ENCODE results near the gene GNAQ. TPM values are rescaled to one million over a fixed set of nuclear protein-coding genes. Genes with fewer than 3 reads are reported as not detected.

The GNAQ gene
- total and polyA plus RNA-seq, 2 of the 13 experiments (the other 11 are each of a cell fraction or from before 2014, with no cell fraction given) = 16.5 to 17.7 TPM

DNA sequence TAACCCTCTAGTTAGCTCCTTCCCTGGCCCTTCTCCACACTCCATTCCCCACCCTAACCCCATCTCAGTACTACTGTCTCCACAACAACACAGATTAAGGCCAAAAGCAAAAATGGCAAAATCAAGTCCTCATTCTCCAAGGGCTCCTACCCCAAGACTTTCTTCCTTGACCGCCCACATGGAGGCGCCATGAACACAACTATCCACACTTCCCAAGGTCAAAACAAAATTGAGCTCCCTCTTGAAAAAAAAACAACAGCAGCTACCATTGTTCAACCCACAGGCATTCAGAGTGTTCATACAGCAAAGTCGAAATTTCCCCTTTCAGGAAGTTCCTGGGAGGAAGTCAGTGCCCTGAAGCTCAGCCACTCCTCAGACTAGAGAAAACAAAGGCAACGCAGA is 54.4 kb downstream of the GNAQ start (continued):
- TF ChIP-seq, protein P1, sequence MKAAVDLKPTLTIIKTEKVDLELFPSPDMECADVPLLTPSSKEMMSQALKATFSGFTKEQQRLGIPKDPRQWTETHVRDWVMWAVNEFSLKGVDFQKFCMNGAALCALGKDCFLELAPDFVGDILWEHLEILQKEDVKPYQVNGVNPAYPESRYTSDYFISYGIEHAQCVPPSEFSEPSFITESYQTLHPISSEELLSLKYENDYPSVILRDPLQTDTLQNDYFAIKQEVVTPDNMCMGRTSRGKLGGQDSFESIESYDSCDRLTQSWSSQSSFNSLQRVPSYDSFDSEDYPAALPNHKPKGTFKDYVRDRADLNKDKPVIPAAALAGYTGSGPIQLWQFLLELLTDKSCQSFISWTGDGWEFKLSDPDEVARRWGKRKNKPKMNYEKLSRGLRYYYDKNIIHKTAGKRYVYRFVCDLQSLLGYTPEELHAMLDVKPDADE (CRISPR knock-in tag; IDR thresholded peaks at IDR 0.05) = no peak
- TF ChIP-seq GATAD2A (CRISPR knock-in tag; IDR thresholded peaks at IDR 0.05) (0 out of 2 replicates have a peak, but pooled peaks have one; percentile 22), ZSCAN29 (CRISPR knock-in tag; conservative IDR thresholded peaks at IDR 0.05) (no peak), ELF1 (CRISPR knock-in tag; IDR thresholded peaks at IDR 0.05) (peak; percentile 54), NFIB (CRISPR knock-in tag; IDR thresholded peaks at IDR 0.05; ENCODE audit: borderline replicate concordance) (no peak), KDM5B (CRISPR knock-in tag; IDR thresholded peaks at IDR 0.05; ENCODE audit: borderline replicate concordance) (no peak), PCBP1 (IDR thresholded peaks at IDR 0.05; ENCODE audit: borderline replicate concordance, low read depth, low read length) (no peak), RAD21 (CRISPR knock-in tag; IDR thresholded peaks at IDR 0.05) (peak; percentile 75)
- TF ChIP-seq, protein P2, sequence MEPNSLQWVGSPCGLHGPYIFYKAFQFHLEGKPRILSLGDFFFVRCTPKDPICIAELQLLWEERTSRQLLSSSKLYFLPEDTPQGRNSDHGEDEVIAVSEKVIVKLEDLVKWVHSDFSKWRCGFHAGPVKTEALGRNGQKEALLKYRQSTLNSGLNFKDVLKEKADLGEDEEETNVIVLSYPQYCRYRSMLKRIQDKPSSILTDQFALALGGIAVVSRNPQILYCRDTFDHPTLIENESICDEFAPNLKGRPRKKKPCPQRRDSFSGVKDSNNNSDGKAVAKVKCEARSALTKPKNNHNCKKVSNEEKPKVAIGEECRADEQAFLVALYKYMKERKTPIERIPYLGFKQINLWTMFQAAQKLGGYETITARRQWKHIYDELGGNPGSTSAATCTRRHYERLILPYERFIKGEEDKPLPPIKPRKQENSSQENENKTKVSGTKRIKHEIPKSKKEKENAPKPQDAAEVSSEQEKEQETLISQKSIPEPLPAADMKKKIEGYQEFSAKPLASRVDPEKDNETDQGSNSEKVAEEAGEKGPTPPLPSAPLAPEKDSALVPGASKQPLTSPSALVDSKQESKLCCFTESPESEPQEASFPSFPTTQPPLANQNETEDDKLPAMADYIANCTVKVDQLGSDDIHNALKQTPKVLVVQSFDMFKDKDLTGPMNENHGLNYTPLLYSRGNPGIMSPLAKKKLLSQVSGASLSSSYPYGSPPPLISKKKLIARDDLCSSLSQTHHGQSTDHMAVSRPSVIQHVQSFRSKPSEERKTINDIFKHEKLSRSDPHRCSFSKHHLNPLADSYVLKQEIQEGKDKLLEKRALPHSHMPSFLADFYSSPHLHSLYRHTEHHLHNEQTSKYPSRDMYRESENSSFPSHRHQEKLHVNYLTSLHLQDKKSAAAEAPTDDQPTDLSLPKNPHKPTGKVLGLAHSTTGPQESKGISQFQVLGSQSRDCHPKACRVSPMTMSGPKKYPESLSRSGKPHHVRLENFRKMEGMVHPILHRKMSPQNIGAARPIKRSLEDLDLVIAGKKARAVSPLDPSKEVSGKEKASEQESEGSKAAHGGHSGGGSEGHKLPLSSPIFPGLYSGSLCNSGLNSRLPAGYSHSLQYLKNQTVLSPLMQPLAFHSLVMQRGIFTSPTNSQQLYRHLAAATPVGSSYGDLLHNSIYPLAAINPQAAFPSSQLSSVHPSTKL (CRISPR knock-in tag; IDR thresholded peaks at IDR 0.05) = peak; percentile 38; the same call in 1 of the 2 replicates
- TF ChIP-seq, protein P3, sequence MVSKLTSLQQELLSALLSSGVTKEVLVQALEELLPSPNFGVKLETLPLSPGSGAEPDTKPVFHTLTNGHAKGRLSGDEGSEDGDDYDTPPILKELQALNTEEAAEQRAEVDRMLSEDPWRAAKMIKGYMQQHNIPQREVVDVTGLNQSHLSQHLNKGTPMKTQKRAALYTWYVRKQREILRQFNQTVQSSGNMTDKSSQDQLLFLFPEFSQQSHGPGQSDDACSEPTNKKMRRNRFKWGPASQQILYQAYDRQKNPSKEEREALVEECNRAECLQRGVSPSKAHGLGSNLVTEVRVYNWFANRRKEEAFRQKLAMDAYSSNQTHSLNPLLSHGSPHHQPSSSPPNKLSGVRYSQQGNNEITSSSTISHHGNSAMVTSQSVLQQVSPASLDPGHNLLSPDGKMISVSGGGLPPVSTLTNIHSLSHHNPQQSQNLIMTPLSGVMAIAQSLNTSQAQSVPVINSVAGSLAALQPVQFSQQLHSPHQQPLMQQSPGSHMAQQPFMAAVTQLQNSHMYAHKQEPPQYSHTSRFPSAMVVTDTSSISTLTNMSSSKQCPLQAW (CRISPR knock-in tag; IDR thresholded peaks at IDR 0.05) = no peak
- TF ChIP-seq, protein P4, sequence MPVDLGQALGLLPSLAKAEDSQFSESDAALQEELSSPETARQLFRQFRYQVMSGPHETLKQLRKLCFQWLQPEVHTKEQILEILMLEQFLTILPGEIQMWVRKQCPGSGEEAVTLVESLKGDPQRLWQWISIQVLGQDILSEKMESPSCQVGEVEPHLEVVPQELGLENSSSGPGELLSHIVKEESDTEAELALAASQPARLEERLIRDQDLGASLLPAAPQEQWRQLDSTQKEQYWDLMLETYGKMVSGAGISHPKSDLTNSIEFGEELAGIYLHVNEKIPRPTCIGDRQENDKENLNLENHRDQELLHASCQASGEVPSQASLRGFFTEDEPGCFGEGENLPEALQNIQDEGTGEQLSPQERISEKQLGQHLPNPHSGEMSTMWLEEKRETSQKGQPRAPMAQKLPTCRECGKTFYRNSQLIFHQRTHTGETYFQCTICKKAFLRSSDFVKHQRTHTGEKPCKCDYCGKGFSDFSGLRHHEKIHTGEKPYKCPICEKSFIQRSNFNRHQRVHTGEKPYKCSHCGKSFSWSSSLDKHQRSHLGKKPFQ (CRISPR knock-in tag; IDR thresholded peaks at IDR 0.05; ENCODE audit: insufficient replicate concordance) = no peak
- TF ChIP-seq, protein P5, sequence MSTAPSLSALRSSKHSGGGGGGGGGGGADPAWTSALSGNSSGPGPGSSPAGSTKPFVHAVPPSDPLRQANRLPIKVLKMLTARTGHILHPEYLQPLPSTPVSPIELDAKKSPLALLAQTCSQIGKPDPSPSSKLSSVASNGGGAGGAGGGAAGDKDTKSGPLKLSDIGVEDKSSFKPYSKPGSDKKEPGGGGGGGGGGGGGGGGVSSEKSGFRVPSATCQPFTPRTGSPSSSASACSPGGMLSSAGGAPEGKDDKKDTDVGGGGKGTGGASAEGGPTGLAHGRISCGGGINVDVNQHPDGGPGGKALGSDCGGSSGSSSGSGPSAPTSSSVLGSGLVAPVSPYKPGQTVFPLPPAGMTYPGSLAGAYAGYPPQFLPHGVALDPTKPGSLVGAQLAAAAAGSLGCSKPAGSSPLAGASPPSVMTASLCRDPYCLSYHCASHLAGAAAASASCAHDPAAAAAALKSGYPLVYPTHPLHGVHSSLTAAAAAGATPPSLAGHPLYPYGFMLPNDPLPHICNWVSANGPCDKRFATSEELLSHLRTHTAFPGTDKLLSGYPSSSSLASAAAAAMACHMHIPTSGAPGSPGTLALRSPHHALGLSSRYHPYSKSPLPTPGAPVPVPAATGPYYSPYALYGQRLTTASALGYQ (CRISPR knock-in tag; IDR thresholded peaks at IDR 0.05) = no peak
- TF ChIP-seq, protein P6, sequence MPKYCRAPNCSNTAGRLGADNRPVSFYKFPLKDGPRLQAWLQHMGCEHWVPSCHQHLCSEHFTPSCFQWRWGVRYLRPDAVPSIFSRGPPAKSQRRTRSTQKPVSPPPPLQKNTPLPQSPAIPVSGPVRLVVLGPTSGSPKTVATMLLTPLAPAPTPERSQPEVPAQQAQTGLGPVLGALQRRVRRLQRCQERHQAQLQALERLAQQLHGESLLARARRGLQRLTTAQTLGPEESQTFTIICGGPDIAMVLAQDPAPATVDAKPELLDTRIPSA (CRISPR knock-in tag; IDR thresholded peaks at IDR 0.05; ENCODE audit: borderline replicate concordance) = no peak
- TF ChIP-seq, protein P7, sequence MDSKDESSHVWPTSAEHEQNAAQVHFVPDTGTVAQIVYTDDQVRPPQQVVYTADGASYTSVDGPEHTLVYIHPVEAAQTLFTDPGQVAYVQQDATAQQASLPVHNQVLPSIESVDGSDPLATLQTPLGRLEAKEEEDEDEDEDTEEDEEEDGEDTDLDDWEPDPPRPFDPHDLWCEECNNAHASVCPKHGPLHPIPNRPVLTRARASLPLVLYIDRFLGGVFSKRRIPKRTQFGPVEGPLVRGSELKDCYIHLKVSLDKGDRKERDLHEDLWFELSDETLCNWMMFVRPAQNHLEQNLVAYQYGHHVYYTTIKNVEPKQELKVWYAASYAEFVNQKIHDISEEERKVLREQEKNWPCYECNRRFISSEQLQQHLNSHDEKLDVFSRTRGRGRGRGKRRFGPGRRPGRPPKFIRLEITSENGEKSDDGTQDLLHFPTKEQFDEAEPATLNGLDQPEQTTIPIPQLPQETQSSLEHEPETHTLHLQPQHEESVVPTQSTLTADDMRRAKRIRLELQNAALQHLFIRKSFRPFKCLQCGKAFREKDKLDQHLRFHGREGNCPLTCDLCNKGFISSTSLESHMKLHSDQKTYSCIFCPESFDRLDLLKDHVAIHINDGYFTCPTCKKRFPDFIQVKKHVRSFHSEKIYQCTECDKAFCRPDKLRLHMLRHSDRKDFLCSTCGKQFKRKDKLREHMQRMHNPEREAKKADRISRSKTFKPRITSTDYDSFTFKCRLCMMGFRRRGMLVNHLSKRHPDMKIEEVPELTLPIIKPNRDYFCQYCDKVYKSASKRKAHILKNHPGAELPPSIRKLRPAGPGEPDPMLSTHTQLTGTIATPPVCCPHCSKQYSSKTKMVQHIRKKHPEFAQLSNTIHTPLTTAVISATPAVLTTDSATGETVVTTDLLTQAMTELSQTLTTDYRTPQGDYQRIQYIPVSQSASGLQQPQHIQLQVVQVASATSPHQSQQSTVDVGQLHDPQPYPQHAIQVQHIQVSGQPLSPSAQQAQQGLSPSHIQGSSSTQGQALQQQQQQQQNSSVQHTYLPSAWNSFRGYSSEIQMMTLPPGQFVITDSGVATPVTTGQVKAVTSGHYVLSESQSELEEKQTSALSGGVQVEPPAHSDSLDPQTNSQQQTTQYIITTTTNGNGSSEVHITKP (CRISPR knock-in tag; IDR thresholded peaks at IDR 0.05; ENCODE audit: low read depth) = peak; percentile 71; the same call in 1 of the 2 replicates

Measured in HepG2 (cell line).